PC-3 (cell line): ENCODE results near the gene GPC5.

Experiments
- EZH2 ChIP-seq: fragments of 300-600 bp; sonication (generic); IDR thresholded peaks from one replicate; pipeline ENCODE4 v1.6.1; 2017; ENCODE audit warnings: antibody characterized with exemption, mild to moderate bottlenecking, low read length; ENCODE audit not compliant: unreplicated experiment
- EZH2phosphoT487 ChIP-seq: fragments of 300-600 bp; sonication (generic); IDR thresholded peaks from 2 replicates; pipeline ENCODE4 v1.6.1; 2018; ENCODE audit warnings: mild to moderate bottlenecking, antibody characterized with exemption, low read length, borderline replicate concordance
- TF ChIP-seq, protein P1 (sequence below): fragments of 300-600 bp; sonication (generic); conservative IDR thresholded peaks from 2 replicates; pipeline ENCODE4 v1.5.1; 2017; ENCODE audit warnings: antibody characterized with exemption, low read depth, mild to moderate bottlenecking, low read length

DNA sequence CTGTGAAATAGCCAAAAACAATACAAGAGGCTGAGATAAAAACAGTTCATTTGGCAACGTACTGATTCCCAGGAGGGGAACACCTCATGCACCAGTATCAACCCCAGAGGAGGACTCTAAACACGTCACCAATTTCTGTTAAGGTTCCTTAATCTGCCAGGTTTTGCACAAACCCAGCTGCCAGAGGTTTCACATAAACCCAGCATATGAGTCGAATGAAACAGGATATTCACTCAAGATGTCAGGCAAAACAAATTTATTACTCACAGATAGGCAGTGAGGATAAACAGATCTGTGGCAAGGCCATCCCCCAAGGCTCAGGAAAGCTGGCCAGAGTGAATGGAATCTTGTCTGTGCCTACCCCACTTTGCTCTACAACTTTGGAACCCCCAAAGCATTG lies 210.9 kb downstream of the GPC5 start:
- TF ChIP-seq, protein P1, sequence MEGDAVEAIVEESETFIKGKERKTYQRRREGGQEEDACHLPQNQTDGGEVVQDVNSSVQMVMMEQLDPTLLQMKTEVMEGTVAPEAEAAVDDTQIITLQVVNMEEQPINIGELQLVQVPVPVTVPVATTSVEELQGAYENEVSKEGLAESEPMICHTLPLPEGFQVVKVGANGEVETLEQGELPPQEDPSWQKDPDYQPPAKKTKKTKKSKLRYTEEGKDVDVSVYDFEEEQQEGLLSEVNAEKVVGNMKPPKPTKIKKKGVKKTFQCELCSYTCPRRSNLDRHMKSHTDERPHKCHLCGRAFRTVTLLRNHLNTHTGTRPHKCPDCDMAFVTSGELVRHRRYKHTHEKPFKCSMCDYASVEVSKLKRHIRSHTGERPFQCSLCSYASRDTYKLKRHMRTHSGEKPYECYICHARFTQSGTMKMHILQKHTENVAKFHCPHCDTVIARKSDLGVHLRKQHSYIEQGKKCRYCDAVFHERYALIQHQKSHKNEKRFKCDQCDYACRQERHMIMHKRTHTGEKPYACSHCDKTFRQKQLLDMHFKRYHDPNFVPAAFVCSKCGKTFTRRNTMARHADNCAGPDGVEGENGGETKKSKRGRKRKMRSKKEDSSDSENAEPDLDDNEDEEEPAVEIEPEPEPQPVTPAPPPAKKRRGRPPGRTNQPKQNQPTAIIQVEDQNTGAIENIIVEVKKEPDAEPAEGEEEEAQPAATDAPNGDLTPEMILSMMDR, result no peak
- no peak for TF ChIP-seq EZH2
- TF ChIP-seq EZH2phosphoT487, result no peak
